Activated CD4-positive, alpha-beta memory T cell treated with anti-CD3 and anti-CD28 coated beads for 36 hours (primary cell): ENCODE results near the gene RRP7A. TPM values are rescaled to one million over a fixed set of nuclear protein-coding genes. Genes with fewer than 3 reads are reported as not detected.
"Not testable (repeated sequence)": the region's sequence is repeated elsewhere in the genome, so short reads cannot be mapped to it uniquely, and the experiment has no call there.

ENCODE experiments used
- CTCF ChIA-PET: fragments of 350-600 bp; sonication (Branson Sonifier 250); formaldehyde crosslinking; loops from one replicate; lab custom pipeline; 2021; ENCODE audit warnings: antibody characterized with exemption, inconsistent platforms; lab: Charles Lee
- POLR2A ChIA-PET: fragments of 350-600 bp; sonication (Branson Sonifier 250); formaldehyde crosslinking; loops from one replicate; lab custom pipeline; 2021; ENCODE audit warnings: antibody characterized with exemption; lab: Charles Lee
- DNase-seq: peaks from one replicate; pipeline ENCODE4 v3.0.0-alpha.2; 2020
- H3K27ac Mint-ChIP-seq: one replicate; pipeline ENCODE4 v1.8.0; 2021; ENCODE audit warnings: mixed read lengths
- H3K27me3 Mint-ChIP-seq: one replicate; pipeline ENCODE4 v1.8.0; 2021; ENCODE audit warnings: mixed read lengths
- H3K36me3 Mint-ChIP-seq: one replicate; pipeline ENCODE4 v1.8.0; 2021; ENCODE audit warnings: mixed read lengths
- H3K4me1 Mint-ChIP-seq: one replicate; pipeline ENCODE4 v1.8.0; 2021; ENCODE audit warnings: low read depth, mixed read lengths
- H3K4me3 Mint-ChIP-seq: one replicate; pipeline ENCODE4 v1.8.0; 2021; ENCODE audit warnings: mild to moderate bottlenecking, mixed read lengths
- H3K9me3 Mint-ChIP-seq: one replicate; pipeline ENCODE4 v1.8.0; 2021; ENCODE audit warnings: mixed read lengths
- intact Hi-C: fragments of 100-400 bp; cut with micrococcal nuclease; formaldehyde crosslinking; loops from one replicate; pipeline ENCODE4 v1.15.1; 2023
- total RNA-seq, 2 experiments: library from RNA; stranded (reverse); gene quantifications; one replicate each; pipeline ENCODE4 v1.2.3, GENCODE V29; 2021

RRP7A gene
- total RNA-seq, 2 experiments from 2014 or later = 102 to 108 TPM

DNA sequence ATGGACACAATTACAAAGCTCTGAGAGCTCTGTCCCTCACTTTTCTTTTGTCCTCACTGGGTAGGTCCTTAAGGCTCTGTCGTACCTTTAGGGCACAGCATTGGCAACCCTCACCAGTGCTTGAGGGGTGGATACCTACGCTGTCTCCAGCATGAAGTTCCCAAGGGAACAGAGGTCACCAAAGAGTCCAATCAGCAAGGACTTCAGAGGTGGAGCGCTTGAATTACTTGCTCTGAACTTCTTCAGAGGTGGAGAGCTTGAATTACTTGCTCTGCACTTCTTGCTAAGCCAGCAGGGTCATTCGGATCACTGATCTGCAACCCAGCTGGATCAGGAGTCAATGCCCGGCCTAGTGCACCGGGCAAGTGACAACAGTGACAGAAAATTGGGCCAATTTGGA lies 35.1 kb downstream of the RRP7A start:
- Mint-ChIP-seq H3K27me3 (peaks cover 3% of the 10 kb centered on the region), H3K36me3 (no peaks in the 10 kb centered on the region), H3K9me3 (no peaks in the 10 kb centered on the region), H3K4me3 (no peak overlapping the region), H3K4me1 (no peaks in the 10 kb centered on the region), H3K27ac (no peak overlapping the region)
- intact Hi-C loops = no loop called here
- no peak for DNase-seq
- POLR2A ChIA-PET = no interaction called here
- CTCF ChIA-PET = no interaction called here

- H3K4me1 Mint-ChIP-seq, H3K9me3 Mint-ChIP-seq, CTCF ChIA-PET, H3K36me3 Mint-ChIP-seq, intact Hi-C loops, DNase-seq, H3K27ac Mint-ChIP-seq, POLR2A ChIA-PET, H3K27me3 Mint-ChIP-seq, H3K4me3 Mint-ChIP-seq: not testable (repeated sequence)
These were observed 35.9 kb downstream of the RRP7A start for GRCh38 chr22:42483610-42484223.

GRCh38 chr22:42475122-42475521 lies 44.5 kb downstream of the RRP7A start:
- no peak for DNase-seq
- intact Hi-C loops = no loop called here
- no peak overlapping the region for H3K27ac Mint-ChIP-seq
- no peaks in the 10 kb centered on the region for H3K9me3 Mint-ChIP-seq
- no peaks in the 10 kb centered on the region for H3K27me3 Mint-ChIP-seq
- no peak overlapping the region for H3K4me3 Mint-ChIP-seq
- CTCF ChIA-PET = interaction anchor here (2.6 kb wide), 1 partner anchor 383 kb away, joined by 24 read pairs; the partner anchor contains the start of gene NDUFA6
- no peaks in the 10 kb centered on the region for H3K36me3 Mint-ChIP-seq
- H3K4me1 Mint-ChIP-seq = peaks cover 8% of the 10 kb centered on the region
- POLR2A ChIA-PET = interaction anchor here (0.6 kb wide), 1 partner anchor 136 kb away, joined by 3 read pairs; no protein-coding TSS in a partner anchor

GRCh38 chr22:42473484-42474193 lies 46.0 kb downstream of the RRP7A start:
- ChIA-PET CTCF (interaction anchor here (0.7 to 2.6 kb wide), 9 partner anchors 11 to 507 kb away, joined by 3 to 24 read pairs (median 5); partner anchors contain the start of gene NDUFA6), POLR2A (no interaction called here)
- Mint-ChIP-seq H3K4me3 (no peak overlapping the region), H3K36me3 (no peaks in the 10 kb centered on the region), H3K27me3 (no peaks in the 10 kb centered on the region), H3K27ac (no peak overlapping the region), H3K9me3 (no peaks in the 10 kb centered on the region), H3K4me1 (peaks cover 5% of the 10 kb centered on the region)
- intact Hi-C loops = no loop called here
- no peak for DNase-seq

DNA sequence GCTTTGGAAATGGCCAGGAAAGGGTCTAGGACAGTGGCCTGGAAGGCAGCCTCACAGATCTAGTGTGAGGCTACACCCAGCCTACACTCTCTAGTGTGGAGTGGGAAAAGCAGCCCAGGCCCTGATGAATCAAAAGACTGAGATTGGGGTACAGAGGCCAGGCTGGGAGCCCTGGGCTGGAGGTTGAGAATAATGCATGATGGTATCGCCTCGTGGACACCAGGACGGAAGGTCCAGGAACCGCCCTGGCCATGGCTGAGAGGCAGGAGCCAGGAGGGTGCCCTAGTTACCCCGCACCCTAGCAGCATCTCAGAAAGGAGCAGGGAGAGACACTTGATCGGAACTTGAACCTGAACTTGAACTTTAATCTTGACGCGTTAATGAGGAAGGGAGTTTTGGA lies 46.9 kb downstream of the RRP7A start:
- POLR2A ChIA-PET = interaction anchor here (0.5 kb wide), 1 partner anchor 36 kb away, joined by 4 read pairs; no protein-coding TSS in a partner anchor
- H3K27ac Mint-ChIP-seq = no peak overlapping the region

DNA sequence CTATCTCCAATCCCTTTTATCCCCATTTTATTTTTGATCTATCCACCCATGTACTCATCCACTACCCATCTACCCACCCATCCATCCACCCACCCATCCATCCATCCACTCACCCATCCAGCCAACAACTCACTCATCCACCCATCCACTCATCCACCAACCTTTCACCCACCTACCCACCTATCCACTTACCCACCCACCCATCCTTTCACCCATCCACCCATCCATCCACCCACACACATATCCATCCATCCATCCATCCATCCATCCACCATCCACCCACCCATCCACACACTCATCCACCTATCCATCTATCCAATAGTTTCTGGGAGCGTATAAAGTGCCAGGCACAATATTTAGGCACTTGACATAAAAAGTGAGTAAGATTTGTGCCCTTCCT lies 48.2 kb downstream of the RRP7A start:
- Mint-ChIP-seq H3K4me3 (no peak overlapping the region), H3K9me3 (no peaks in the 10 kb centered on the region), H3K27ac (no peak overlapping the region), H3K36me3 (no peaks in the 10 kb centered on the region), H3K4me1 (no peaks in the 10 kb centered on the region), H3K27me3 (no peaks in the 10 kb centered on the region)
- CTCF ChIA-PET = interaction anchor here (0.6 kb wide), 1 partner anchor 378 kb away, joined by 3 read pairs; no protein-coding TSS in a partner anchor
- POLR2A ChIA-PET = no interaction called here
- intact Hi-C loops = no loop called here
- DNase-seq = no peak

More for the DNA sequence above, 46.9 kb downstream of the RRP7A start:
- H3K4me1 Mint-ChIP-seq = no peaks in the 10 kb centered on the region
- no peak for DNase-seq
- no peaks in the 10 kb centered on the region for H3K36me3 Mint-ChIP-seq
- H3K9me3 Mint-ChIP-seq = no peaks in the 10 kb centered on the region
- no peaks in the 10 kb centered on the region for H3K27me3 Mint-ChIP-seq
- CTCF ChIA-PET = interaction anchor here (0.6 to 2.6 kb wide), 6 partner anchors 10 to 506 kb away, joined by 3 to 24 read pairs (median 6); partner anchors contain the start of gene NDUFA6
- H3K4me3 Mint-ChIP-seq = no peak overlapping the region
- intact Hi-C loops = no loop called here

DNA sequence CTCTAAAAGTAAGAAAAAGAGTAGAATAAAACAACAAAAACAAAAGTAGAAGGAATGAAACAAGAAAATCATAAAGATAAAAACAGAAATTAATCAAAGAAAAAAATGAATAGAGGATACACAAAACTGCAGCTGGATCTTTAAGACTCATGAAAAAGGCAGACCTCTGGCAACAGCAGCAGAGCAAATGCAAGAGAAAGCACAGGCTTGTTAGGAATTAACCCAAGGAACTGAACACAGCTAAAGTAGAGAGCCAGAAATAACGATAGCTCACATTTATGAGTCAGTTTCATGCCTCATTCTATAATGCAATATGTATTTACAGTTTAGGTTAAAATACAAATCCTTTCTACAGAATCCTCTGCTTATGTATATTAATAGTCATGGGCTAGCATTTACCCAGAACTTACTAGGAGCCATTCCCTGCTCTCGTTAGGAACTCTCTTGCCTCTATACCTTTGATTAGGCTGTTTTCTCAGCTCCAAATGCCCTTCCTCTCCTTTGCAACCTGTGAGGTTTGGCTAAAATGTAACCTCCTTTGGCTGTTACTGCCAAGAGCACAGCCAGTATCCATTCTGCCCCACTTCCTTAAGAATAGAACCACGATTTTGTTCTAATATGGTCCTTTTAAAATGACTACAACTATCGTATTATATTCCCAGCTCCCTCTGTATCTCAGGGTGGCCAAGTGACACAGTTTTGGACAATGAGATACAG lies 49.1 kb downstream of the RRP7A start:
- Mint-ChIP-seq H3K4me3 (no peak overlapping the region), H3K9me3 (no peaks in the 10 kb centered on the region), H3K36me3 (no peaks in the 10 kb centered on the region), H3K4me1 (no peaks in the 10 kb centered on the region), H3K27me3 (no peaks in the 10 kb centered on the region), H3K27ac (no peak overlapping the region)
- intact Hi-C loops = no loop called here
- no peak for DNase-seq
- ChIA-PET POLR2A (no interaction called here), CTCF (interaction anchor here (1.1 to 1.3 kb wide), 2 partner anchors 26 to 31 kb away, joined by 3 to 5 read pairs; no protein-coding TSS in a partner anchor)

- POLR2A ChIA-PET = no interaction called here
These were observed 50.8 kb downstream of the RRP7A start for GRCh38 chr22:42468841-42469240.

DNA sequence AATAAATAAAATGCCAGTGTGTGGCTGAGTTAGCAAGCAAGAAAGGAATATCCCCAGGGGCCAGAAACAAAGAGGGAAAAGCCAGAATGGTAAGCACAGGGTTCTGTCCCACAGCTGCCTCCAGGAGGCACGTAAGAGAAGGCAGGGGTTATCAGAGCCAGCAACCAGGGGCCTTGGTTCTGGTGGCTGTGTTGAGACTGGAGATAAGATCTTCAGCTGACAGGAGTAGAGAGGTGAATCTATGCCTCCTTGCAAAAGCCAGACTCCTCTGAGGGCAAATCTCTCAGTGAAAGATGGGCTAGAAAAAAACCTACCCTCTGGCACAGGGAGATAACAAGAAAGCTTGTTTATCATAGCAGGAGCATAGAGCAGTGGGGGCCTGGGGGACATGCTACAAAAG lies 57.6 kb downstream of the RRP7A start:
- ChIA-PET POLR2A (no interaction called here), CTCF (interaction anchor here (0.5 kb wide), 1 partner anchor 11 kb away, joined by 3 read pairs; no protein-coding TSS in a partner anchor)
- H3K9me3 Mint-ChIP-seq = no peaks in the 10 kb centered on the region
- H3K36me3 Mint-ChIP-seq = no peaks in the 10 kb centered on the region
- H3K27me3 Mint-ChIP-seq = peaks cover 12% of the 10 kb centered on the region
- intact Hi-C loops = no loop called here
- H3K4me1 Mint-ChIP-seq = no peaks in the 10 kb centered on the region
- H3K4me3 Mint-ChIP-seq = no peak overlapping the region
- no peak overlapping the region for H3K27ac Mint-ChIP-seq
- DNase-seq = no peak

More at GRCh38 chr22:42468841-42469240, 50.8 kb downstream of the RRP7A start:
- Mint-ChIP-seq H3K36me3 (no peaks in the 10 kb centered on the region), H3K4me1 (no peaks in the 10 kb centered on the region), H3K9me3 (no peaks in the 10 kb centered on the region), H3K27ac (no peak overlapping the region), H3K4me3 (no peak overlapping the region), H3K27me3 (peaks cover 2% of the 10 kb centered on the region)
- CTCF ChIA-PET = no interaction called here
- DNase-seq = no peak
- intact Hi-C loops = no loop called here

DNA sequence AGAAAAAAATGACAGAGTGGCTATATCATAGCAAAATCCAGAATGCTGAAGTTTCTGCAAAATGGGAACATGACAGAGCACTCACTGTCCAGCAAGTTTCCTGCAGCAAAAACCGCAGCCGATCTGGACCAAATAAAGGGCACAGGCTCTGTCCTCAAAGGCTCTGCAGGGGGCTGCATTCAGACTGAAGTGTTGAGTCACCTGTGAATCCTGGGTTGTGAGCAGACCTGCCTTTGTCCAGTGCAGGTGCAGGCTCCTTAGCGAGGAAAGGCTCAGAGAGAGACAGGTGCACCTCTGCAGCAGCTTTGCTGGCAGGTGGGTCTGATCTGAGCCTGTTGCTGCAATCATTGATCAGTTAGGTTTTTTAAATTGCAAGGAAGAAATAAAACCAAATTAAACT lies 58.1 kb downstream of the RRP7A start:
- ChIA-PET POLR2A (no interaction called here), CTCF (interaction anchor here (0.5 kb wide), 1 partner anchor 12 kb away, joined by 3 read pairs; no protein-coding TSS in a partner anchor)
- no peaks in the 10 kb centered on the region for H3K36me3 Mint-ChIP-seq
- H3K4me3 Mint-ChIP-seq = no peak overlapping the region
- intact Hi-C loops = no loop called here
- no peaks in the 10 kb centered on the region for H3K9me3 Mint-ChIP-seq
- no peak overlapping the region for H3K27ac Mint-ChIP-seq
- DNase-seq = no peak
- H3K27me3 Mint-ChIP-seq = peaks cover 14% of the 10 kb centered on the region
- H3K4me1 Mint-ChIP-seq = no peaks in the 10 kb centered on the region
